ENCODE results near the gene LVRN.
A peak's percentile ranks its signal among the peaks of the same experiment; 100 is the strongest.

The LVRN gene

GRCh38 chr5:116076496-116076895, 114.2 kb downstream of the LVRN start:
- H3K9me3 ChIP-seq (ENCODE audit: insufficient read depth, low read length) = no peaks in the 10 kb centered on the region
- H3K27me3 ChIP-seq (ENCODE audit: low read depth, low read length) = peaks cover 4% of the 10 kb centered on the region; the same call in 1 of the 2 replicates
- H3K36me3 ChIP-seq (replicated peaks; ENCODE audit: low read depth, low read length) = no peaks in the 10 kb centered on the region
- peak overlapping the region; percentile 81 for H3K27ac ChIP-seq (ENCODE audit: low read length)
- TF ChIP-seq CTCF (IDR thresholded peaks at IDR 0.05; ENCODE audit: low read depth, low read length) (no peak), EZH2phosphoT487 (IDR thresholded peaks at IDR 0.05; ENCODE audit: low read depth) (no peak)
- H3K9ac ChIP-seq (ENCODE audit: low read length) = peak overlapping the region; percentile 42; the same call in 1 of the 2 replicates
- H3K4me3 ChIP-seq (ENCODE audit: low read length) = peak overlapping the region; percentile 67
- H4K20me1 ChIP-seq (ENCODE audit: insufficient read depth, low read length) = no peaks in the 10 kb centered on the region
- H3K4me1 ChIP-seq (ENCODE audit: low read length) = peaks cover 26% of the 10 kb centered on the region
- no peak overlapping the region for H2AFZ ChIP-seq (ENCODE audit: low read depth, low read length)
- H3K4me2 ChIP-seq (ENCODE audit: low read length) = peak overlapping the region; percentile 77
- no peaks in the 10 kb centered on the region for H3K79me2 ChIP-seq (ENCODE audit: low read length)
